RWPE2 (cell line): Measurements from ENCODE around the gene POLR2H.
A peak's percentile ranks its signal among the peaks of the same experiment; 100 is the strongest.
"Not testable (repeated sequence)": the region's sequence is repeated elsewhere in the genome, so short reads cannot be mapped to it uniquely, and the experiment has no call there.

Experiments used
- ATAC-seq: fragments of 200-7000 bp; cut with Tn5 transposase; 3 replicates; pipeline ENCODE4 v1.9.1; 2021; ENCODE audit warnings: low read depth
- DNase-seq: peaks from one replicate; pipeline ENCODE4 v3.0.0-alpha.2; 2020; ENCODE audit warnings: low spot score
- H3K27ac ChIP-seq: fragments of 450-650 bp; 2 replicates; pipeline ENCODE4 v1.5.1; 2017; ENCODE audit warnings: mild to moderate bottlenecking; ENCODE audit not compliant: poor library complexity, severe bottlenecking
- H3K27me3 ChIP-seq: fragments of 250-450 bp; sonication (Bioruptor Pico); 2 replicates; pipeline ENCODE4 v1.5.1; 2021; ENCODE audit warnings: mild to moderate bottlenecking, moderate library complexity; ENCODE audit not compliant: insufficient read depth, poor library complexity, severe bottlenecking
- H3K36me3 ChIP-seq: fragments of 250-450 bp; sonication (Bioruptor Pico); 2 replicates; pipeline ENCODE4 v1.5.1; 2020; ENCODE audit warnings: low read depth, mild to moderate bottlenecking, moderate library complexity
- H3K4me1 ChIP-seq: fragments of 250-450 bp; sonication (Bioruptor Pico); 2 replicates; pipeline ENCODE4 v1.5.1; 2021; ENCODE audit warnings: mild to moderate bottlenecking, moderate library complexity; ENCODE audit not compliant: insufficient read depth, poor library complexity, severe bottlenecking
- H3K4me3 ChIP-seq: fragments of 250-450 bp; sonication (Bioruptor Pico); 2 replicates; pipeline ENCODE4 v1.5.1; 2021; ENCODE audit warnings: mild to moderate bottlenecking, moderate library complexity; ENCODE audit not compliant: severe bottlenecking
- H3K9me3 ChIP-seq: fragments of 250-450 bp; sonication (Bioruptor Pico); 2 replicates; pipeline ENCODE4 v1.5.1; 2021; ENCODE audit warnings: mild to moderate bottlenecking, moderate library complexity; ENCODE audit not compliant: severe bottlenecking
- CTCF ChIP-seq: fragments of 450-650 bp; IDR thresholded peaks from one replicate; pipeline ENCODE4 v1.5.1; 2017; ENCODE audit warnings: mild to moderate bottlenecking, moderate library complexity; ENCODE audit not compliant: poor library complexity, severe bottlenecking

POLR2H gene

DNA sequence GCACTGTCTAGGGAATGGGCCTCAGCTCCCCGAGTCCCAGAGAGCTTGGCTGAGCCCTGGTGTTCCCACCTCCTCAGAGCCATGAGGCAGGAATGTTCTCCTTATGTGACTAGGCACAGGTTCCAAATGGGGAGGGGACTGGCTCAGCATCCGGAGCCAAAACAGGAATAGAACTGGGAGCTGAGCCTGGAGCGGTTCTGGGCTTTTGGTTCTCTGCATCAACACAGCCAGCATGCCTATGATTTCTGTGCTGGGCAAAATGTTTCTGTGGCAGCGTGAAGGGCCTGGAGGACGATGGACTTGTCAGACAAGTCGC is 24.2 kb upstream of the POLR2H start, which contains the start of gene FAM131A:
TSS of gene FAM131A (plus strand) at position 202 of the 316 bp plus-strand sequence. CDS start at position 233, 31 bp downstream.
- Histone ChIP-seq H3K27ac (peak within 1 kb of the TSS; percentile 98), H3K27me3 (no peaks in the 10 kb centered on the region), H3K4me1 (peaks cover 36% of the 10 kb centered on the region), H3K36me3 (peaks cover 43% of the 10 kb centered on the region), H3K9me3 (no peaks in the 10 kb centered on the region), H3K4me3 (peak within 1 kb of the TSS; percentile 56)
- no peak for DNase-seq
- no peak for TF ChIP-seq CTCF
- ATAC-seq, result no peak

- H3K36me3 ChIP-seq, result peaks cover 41% of the 10 kb centered on the region
- H3K4me3 ChIP-seq, result no peak overlapping the region
- DNase-seq (no peak), ATAC-seq (no peak)
- no peaks in the 10 kb centered on the region for H3K9me3 ChIP-seq
- H3K27ac ChIP-seq, result no peak overlapping the region
- no peak for TF ChIP-seq CTCF
- peaks cover 30% of the 10 kb centered on the region for H3K4me1 ChIP-seq
- H3K27me3 ChIP-seq, result no peaks in the 10 kb centered on the region
Measured at GRCh38 chr3:184337981-184338380, 23.5 kb upstream of the POLR2H start.

GRCh38 chr3:184338511-184338945 is 23.0 kb upstream of the POLR2H start:
- no peak overlapping the region for H3K4me3 ChIP-seq
- H3K9me3 ChIP-seq, result no peaks in the 10 kb centered on the region
- ATAC-seq (no peak), DNase-seq (no peak)
- H3K27me3 ChIP-seq, result no peaks in the 10 kb centered on the region
- TF ChIP-seq CTCF, result no peak
- peaks cover 41% of the 10 kb centered on the region for H3K36me3 ChIP-seq
- H3K4me1 ChIP-seq, result peaks cover 25% of the 10 kb centered on the region
- H3K27ac ChIP-seq, result peak overlapping the region; percentile 1

GRCh38 chr3:184339001-184339400 is 22.5 kb upstream of the POLR2H start:
- no peak for DNase-seq
- peaks cover 40% of the 10 kb centered on the region for H3K36me3 ChIP-seq
- no peak for ATAC-seq
- peak overlapping the region; percentile 1 for H3K27ac ChIP-seq
- H3K9me3 ChIP-seq, result no peaks in the 10 kb centered on the region
- no peak overlapping the region for H3K4me3 ChIP-seq
- H3K4me1 ChIP-seq, result peaks cover 20% of the 10 kb centered on the region
- no peak for TF ChIP-seq CTCF
- no peaks in the 10 kb centered on the region for H3K27me3 ChIP-seq

DNA sequence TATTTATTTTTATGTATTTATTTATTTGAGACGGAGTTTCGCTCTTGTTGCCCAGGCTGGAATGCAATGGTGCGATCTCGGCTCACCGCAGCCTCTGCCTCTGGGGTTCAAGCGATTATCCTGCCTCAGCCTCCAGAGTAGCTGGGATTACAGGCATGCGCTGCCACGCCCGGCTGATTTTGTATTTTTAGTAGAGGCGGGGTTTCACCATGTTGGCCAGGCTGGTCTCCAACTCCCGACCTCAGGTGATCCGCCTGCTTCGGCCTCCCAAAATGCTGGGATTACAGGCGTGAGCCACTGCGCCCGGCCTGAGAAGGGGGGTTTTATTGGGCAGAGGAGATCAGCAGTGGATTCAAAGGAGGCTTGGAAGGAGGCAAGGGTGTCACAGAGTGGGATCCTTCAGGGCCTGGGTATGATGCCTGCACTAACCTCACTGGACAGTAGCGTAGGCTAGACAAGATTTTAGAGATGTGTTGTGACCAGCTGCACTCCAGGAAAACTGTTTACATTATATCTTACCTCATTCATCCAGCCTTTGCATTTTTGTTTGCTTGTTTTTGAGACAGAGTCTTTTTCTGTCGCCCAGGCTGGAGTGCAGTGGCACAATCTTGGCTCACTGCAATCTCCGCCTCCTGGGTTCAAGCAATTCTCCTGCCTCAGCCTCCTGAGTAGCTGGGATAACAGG is 21.9 kb upstream of the POLR2H start:
- H3K27ac ChIP-seq, result peak overlapping the region; percentile 1
- ATAC-seq, H3K4me3 ChIP-seq, DNase-seq, H3K27me3 ChIP-seq, H3K9me3 ChIP-seq: not testable (repeated sequence)
- H3K4me1 ChIP-seq, result peaks cover 14% of the 10 kb centered on the region
- peaks cover 36% of the 10 kb centered on the region for H3K36me3 ChIP-seq
